H9 (cell line): ENCODE measurements around the gene PAX3. TPM values are rescaled to one million over a fixed set of nuclear protein-coding genes. Genes with fewer than 3 reads are reported as not detected.

ENCODE experiments used
- DNase-seq: peaks from one replicate; pipeline ENCODE4 v3.0.0-alpha.2; 2017
- H2AFZ ChIP-seq: one replicate; pipeline ENCODE4 v1.6.1; 2013; ENCODE audit warnings: mild to moderate bottlenecking, low read length, control low read depth, moderate library complexity
- H2AK5ac ChIP-seq: 2 replicates; pipeline ENCODE4 v1.6.1; 2013; ENCODE audit warnings: low read length, control low read depth, mixed read lengths; ENCODE audit not compliant: insufficient read length
- H2BK120ac ChIP-seq: one replicate; pipeline ENCODE4 v1.6.1; 2013; ENCODE audit warnings: low read depth, mild to moderate bottlenecking, low read length, control low read depth, inconsistent platforms; ENCODE audit not compliant: poor library complexity, severe bottlenecking
- H2BK12ac ChIP-seq: 2 replicates; pipeline ENCODE4 v1.6.1; 2013; ENCODE audit warnings: low read length, control low read depth, mixed read lengths, low read depth; ENCODE audit not compliant: insufficient read length
- H2BK15ac ChIP-seq: 2 replicates; pipeline ENCODE4 v1.6.1; 2013; ENCODE audit warnings: low read depth, low read length, control low read depth
- H2BK20ac ChIP-seq: one replicate; pipeline ENCODE4 v1.6.1; 2013; ENCODE audit warnings: low read depth, mild to moderate bottlenecking, low read length, control low read depth, inconsistent platforms; ENCODE audit not compliant: poor library complexity, severe bottlenecking
- H2BK5ac ChIP-seq: 2 replicates; pipeline ENCODE4 v1.6.1; 2013; ENCODE audit warnings: low read length, control low read depth, mixed read lengths; ENCODE audit not compliant: insufficient read length
- H3K14ac ChIP-seq: 2 replicates; pipeline ENCODE4 v1.6.1; 2013; ENCODE audit warnings: low read length, control low read depth; ENCODE audit not compliant: insufficient read depth
- H3K18ac ChIP-seq: 2 replicates; pipeline ENCODE4 v1.6.1; 2013; ENCODE audit warnings: low read depth, mild to moderate bottlenecking, mixed read lengths, low read length, control low read depth; ENCODE audit not compliant: insufficient read length
- H3K23ac ChIP-seq: 2 replicates; pipeline ENCODE4 v1.6.1; 2013; ENCODE audit warnings: low read length, control low read depth, mixed read lengths, low read depth; ENCODE audit not compliant: insufficient read length
- H3K23me2 ChIP-seq: 2 replicates; pipeline ENCODE4 v1.6.1; 2013; ENCODE audit warnings: low read depth, mild to moderate bottlenecking, mixed read lengths, low read length, control low read depth; ENCODE audit not compliant: insufficient read length, poor library complexity, severe bottlenecking
- H3K27ac ChIP-seq: 2 replicates; pipeline ENCODE4 v1.5.1; 2013; ENCODE audit warnings: low read length, control low read depth, mixed read lengths, low read depth; ENCODE audit not compliant: insufficient read length
- H3K27me3 ChIP-seq: 2 replicates; pipeline ENCODE4 v1.6.1; 2013; ENCODE audit warnings: low read length, control low read depth, inconsistent platforms; ENCODE audit not compliant: insufficient read depth
- H3K4ac ChIP-seq: 2 replicates; pipeline ENCODE4 v1.6.1; 2013; ENCODE audit warnings: low read depth, mild to moderate bottlenecking, control low read depth, inconsistent platforms, low read length, moderate library complexity
- H3K4me1 ChIP-seq: 2 replicates; pipeline ENCODE4 v1.6.1; 2013; ENCODE audit warnings: low read length, control low read depth, inconsistent platforms; ENCODE audit not compliant: insufficient read depth
- H3K4me2 ChIP-seq: 2 replicates; pipeline ENCODE4 v1.6.1; 2013; ENCODE audit warnings: low read length, control low read depth, mixed read lengths; ENCODE audit not compliant: insufficient read length, insufficient read depth
- H3K56ac ChIP-seq: 2 replicates; pipeline ENCODE4 v1.6.1; 2013; ENCODE audit warnings: low read depth, mild to moderate bottlenecking, mixed read lengths, low read length, control low read depth; ENCODE audit not compliant: insufficient read length
- H3K79me1 ChIP-seq: 2 replicates; pipeline ENCODE4 v1.6.1; 2013; ENCODE audit warnings: low read depth, mild to moderate bottlenecking, moderate library complexity, low read length, control low read depth, inconsistent platforms; ENCODE audit not compliant: insufficient read depth, poor library complexity, severe bottlenecking
- H3K79me2 ChIP-seq: 2 replicates; pipeline ENCODE4 v1.6.1; 2013; ENCODE audit warnings: low read length, control low read depth, inconsistent platforms; ENCODE audit not compliant: insufficient read depth
- H3K9ac ChIP-seq: 2 replicates; pipeline ENCODE4 v1.6.1; 2013; ENCODE audit warnings: low read length, control low read depth, mixed read lengths; ENCODE audit not compliant: insufficient read length; ENCODE audit errors: extremely low read depth
- H3K9me3 ChIP-seq: one replicate; pipeline ENCODE4 v1.6.1; 2013; ENCODE audit warnings: low read depth, low read length, inconsistent platforms; ENCODE audit not compliant: control insufficient read depth
- H3T11ph ChIP-seq: one replicate; pipeline ENCODE4 v1.6.1; 2013; ENCODE audit warnings: mild to moderate bottlenecking, low read length, control low read depth, inconsistent platforms
- H4K20me1 ChIP-seq: one replicate; pipeline ENCODE4 v1.6.1; 2013; ENCODE audit not compliant: control insufficient read depth, insufficient read length, insufficient read depth
- H4K5ac ChIP-seq: 2 replicates; pipeline ENCODE4 v1.6.1; 2013; ENCODE audit warnings: low read depth, mild to moderate bottlenecking, mixed read lengths, low read length, control low read depth; ENCODE audit not compliant: insufficient read length
- H4K8ac ChIP-seq: replicated peaks from 2 replicates; pipeline ENCODE4 v1.6.1; 2013; ENCODE audit warnings: low read length, control low read depth, mixed read lengths, low read depth; ENCODE audit not compliant: insufficient read length
- H4K91ac ChIP-seq: 2 replicates; pipeline ENCODE4 v1.6.1; 2013; ENCODE audit warnings: low read depth, mild to moderate bottlenecking, moderate library complexity, mixed read lengths, low read length, control low read depth; ENCODE audit not compliant: insufficient read length
- H3K27ac Mint-ChIP-seq, 3 experiments: 2 replicates in 2 of 3; 3 replicates in 1 of 3; pipeline ENCODE4 v1.8.0; 2020 to 2021; ENCODE audit warnings: mixed read lengths in 3 of 3, mild to moderate bottlenecking in 1 of 3, moderate library complexity in 1 of 3
- H3K27me3 Mint-ChIP-seq: 2 replicates; pipeline ENCODE4 v1.8.0; 2021; ENCODE audit warnings: low read depth, mild to moderate bottlenecking, moderate library complexity, mixed read lengths
- H3K36me3 Mint-ChIP-seq, 3 experiments: 2 replicates in 2 of 3; 3 replicates in 1 of 3; pipeline ENCODE4 v1.8.0; 2020 to 2021; ENCODE audit warnings: low read depth in 3 of 3, mixed read lengths in 3 of 3; ENCODE audit not compliant: insufficient read depth in 1 of 3
- H3K4me1 Mint-ChIP-seq, 2 experiments: 2 replicates each; pipeline ENCODE4 v1.8.0; 2020; ENCODE audit warnings: mixed read lengths in 2 of 2
- H3K4me3 Mint-ChIP-seq, 2 experiments: 2 replicates in 1 of 2; 3 replicates in 1 of 2; pipeline ENCODE4 v1.8.0; 2020 to 2021; ENCODE audit warnings: mild to moderate bottlenecking in 2 of 2, mixed read lengths in 2 of 2, moderate library complexity in 1 of 2
- H3K9me3 Mint-ChIP-seq, 2 experiments: 2 replicates in 1 of 2; 3 replicates in 1 of 2; pipeline ENCODE4 v1.8.0; 2020; ENCODE audit warnings: mild to moderate bottlenecking in 2 of 2, mixed read lengths in 2 of 2, moderate library complexity in 1 of 2
- WGBS: extraction: QIAGEN DNeasy Blood & Tissue Kit; methylation state at CpG from one replicate; pipeline ENCODE4 v1.1.7; 2013; ENCODE audit warnings: missing lambda C conversion rate, low lambda C conversion rate, mixed read lengths; ENCODE audit not compliant: insufficient read length; ENCODE audit errors: extremely low coverage; 5-methylcytosine and 5-hydroxymethylcytosine counted together
- total RNA-seq: library from RNA; stranded (reverse); gene quantifications from 2 replicates; pipeline ENCODE4 v1.2.1, GENCODE V29; 2021
- TF ChIP-seq, protein P1 (sequence below): fragments of 200-600 bp; sonication (generic); conservative IDR thresholded peaks from 3 replicates; pipeline ENCODE4 v1.8.0; 2021; ENCODE audit warnings: antibody characterized with exemption, mild to moderate bottlenecking

PAX3 gene
- total RNA-seq, 1 experiment from 2014 or later: not detected

DNA sequence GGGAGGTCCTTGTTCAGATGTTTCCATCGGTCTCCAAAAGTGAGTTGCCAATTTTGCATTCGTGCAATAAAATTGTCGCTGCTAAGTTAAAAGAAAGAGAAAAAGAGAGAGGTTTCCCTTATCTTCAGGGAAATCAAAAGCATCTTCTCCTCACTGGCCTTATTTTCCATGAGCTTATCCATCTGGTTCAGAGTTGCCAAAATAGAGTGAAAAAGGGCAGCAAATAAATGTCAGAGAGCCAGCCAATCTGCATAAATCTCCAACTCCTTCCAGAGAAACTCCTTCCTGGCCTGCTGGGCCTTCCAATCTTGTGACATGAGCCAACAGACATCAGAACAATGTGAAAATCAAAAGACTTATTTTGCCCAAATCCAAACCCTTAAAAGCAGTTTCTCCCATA, 28.4 kb downstream of the PAX3 start:
- Histone ChIP-seq H3T11ph (no peak overlapping the region), H3K23ac (no peak overlapping the region), H2BK15ac (no peak overlapping the region), H3K9me3 (no peaks in the 10 kb centered on the region), H2AK5ac (no peak overlapping the region), H2BK20ac (no peak overlapping the region), H4K8ac (no peak overlapping the region), H3K4ac (no peak overlapping the region), H3K4me1 (peaks cover 1% of the 10 kb centered on the region; the same call in 1 of the 2 replicates), H4K5ac (no peak overlapping the region), H3K56ac (no peak overlapping the region), H3K27ac (no peak overlapping the region), H4K91ac (no peak overlapping the region), H3K18ac (no peak overlapping the region), H2BK12ac (no peak overlapping the region), H3K23me2 (no peaks in the 10 kb centered on the region), H3K14ac (no peak overlapping the region), H3K79me2 (no peaks in the 10 kb centered on the region), H3K27me3 (no peaks in the 10 kb centered on the region), H3K79me1 (no peaks in the 10 kb centered on the region), H3K9ac (no peak overlapping the region), H2BK120ac (no peak overlapping the region), H2BK5ac (no peak overlapping the region), H4K20me1 (no peaks in the 10 kb centered on the region), H3K4me2 (no peak overlapping the region), H2AFZ (no peak overlapping the region)
- no peak for DNase-seq
- TF ChIP-seq, protein P1, sequence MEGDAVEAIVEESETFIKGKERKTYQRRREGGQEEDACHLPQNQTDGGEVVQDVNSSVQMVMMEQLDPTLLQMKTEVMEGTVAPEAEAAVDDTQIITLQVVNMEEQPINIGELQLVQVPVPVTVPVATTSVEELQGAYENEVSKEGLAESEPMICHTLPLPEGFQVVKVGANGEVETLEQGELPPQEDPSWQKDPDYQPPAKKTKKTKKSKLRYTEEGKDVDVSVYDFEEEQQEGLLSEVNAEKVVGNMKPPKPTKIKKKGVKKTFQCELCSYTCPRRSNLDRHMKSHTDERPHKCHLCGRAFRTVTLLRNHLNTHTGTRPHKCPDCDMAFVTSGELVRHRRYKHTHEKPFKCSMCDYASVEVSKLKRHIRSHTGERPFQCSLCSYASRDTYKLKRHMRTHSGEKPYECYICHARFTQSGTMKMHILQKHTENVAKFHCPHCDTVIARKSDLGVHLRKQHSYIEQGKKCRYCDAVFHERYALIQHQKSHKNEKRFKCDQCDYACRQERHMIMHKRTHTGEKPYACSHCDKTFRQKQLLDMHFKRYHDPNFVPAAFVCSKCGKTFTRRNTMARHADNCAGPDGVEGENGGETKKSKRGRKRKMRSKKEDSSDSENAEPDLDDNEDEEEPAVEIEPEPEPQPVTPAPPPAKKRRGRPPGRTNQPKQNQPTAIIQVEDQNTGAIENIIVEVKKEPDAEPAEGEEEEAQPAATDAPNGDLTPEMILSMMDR: no peak
- WGBS: no CpG with 5 or more reads among the region's 3 CpGs
- Mint-ChIP-seq H3K27ac (no peak overlapping the region), H3K4me3 (no peak overlapping the region), H3K4me1 (peaks cover 30 to 44% of the 10 kb centered on the region in 2 experiments), H3K36me3 (no peaks in the 10 kb centered on the region), H3K27me3 (peaks cover 88% of the 10 kb centered on the region), H3K9me3 (no peaks in the 10 kb centered on the region)
